22Rv1 (cell line): Measurements from ENCODE around the gene LCE1B.

Source experiments
- CTCF ChIP-seq: fragments of 450-650 bp; IDR thresholded peaks from 2 replicates; pipeline ENCODE4 v1.5.1; 2017; ENCODE audit warnings: mild to moderate bottlenecking
- ZFX ChIP-seq: fragments of 450-650 bp; IDR thresholded peaks from 2 replicates; pipeline ENCODE4 v1.6.1; 2017; ENCODE audit warnings: antibody characterized with exemption, borderline replicate concordance

- no peak for TF ChIP-seq CTCF
- no peak for TF ChIP-seq ZFX
These were observed 30.8 kb downstream of the LCE1B start, which contains the start of gene LCE6A for GRCh38 chr1:152842556-152842955.
